Left lung (tissue), 10 donors: ENCODE data around the gene POU4F1. TPM values are rescaled to one million over a fixed set of nuclear protein-coding genes. Genes with fewer than 3 reads are reported as not detected.

Source experiments
- ATAC-seq: fragments of 200-7000 bp; cut with Tn5 transposase; one replicate; pipeline ENCODE4 v1.9.1; 2020; ENCODE audit warnings: moderate library complexity
- DNase-seq, 4 donors: peaks; one replicate each; pipeline ENCODE4 v3.0.0-alpha.2; 2013 to 2020
- H3K27ac ChIP-seq, 2 donors: fragments of 200-600 bp; sonication (generic) in 1 of 2; one replicate each; pipeline versions ENCODE4 v1.5.0 to v1.8.0; 2020 to 2021
- H3K27me3 ChIP-seq, 2 donors: fragments of 200-600 bp; sonication (generic) in 1 of 2; one replicate each; pipeline versions ENCODE4 v1.5.0 to v1.8.0; 2020 to 2021
- H3K36me3 ChIP-seq, 2 donors: fragments of 200-600 bp; sonication (generic) in 1 of 2; one replicate each; pipeline versions ENCODE4 v1.5.0 to v1.8.0; 2020 to 2021
- H3K4me1 ChIP-seq, 2 donors: fragments of 200-600 bp; one replicate each; pipeline ENCODE4 v1.8.0; 2021
- H3K4me3 ChIP-seq, 2 donors: fragments of 200-600 bp; sonication (generic) in 1 of 2; one replicate each; pipeline versions ENCODE4 v1.5.0 to v1.8.0; 2020 to 2021; ENCODE audit warnings: mild to moderate bottlenecking in 1 of 2
- H3K9me3 ChIP-seq, 2 donors: fragments of 200-600 bp; sonication (generic) in 1 of 2; one replicate each; pipeline versions ENCODE4 v1.5.0 to v1.8.0; 2020 to 2021
- intact Hi-C, 2 donors: fragments of 100-400 bp; cut with DNase I; formaldehyde crosslinking; loops; one replicate each; pipeline versions ENCODE4 v1.11.2 to v1.14.2; 2022
- polyA plus RNA-seq, 6 donors: library from polyadenylated mRNA; unstranded; fragments of 120-200 nt; gene quantifications; one replicate each; pipeline ENCODE4 v1.2.1, GENCODE V29; 2013; ENCODE audit not compliant: insufficient read length in 6 of 6
- total RNA-seq, 2 donors: library from RNA; stranded (reverse); fragmentation: NEBNext Ultra II Directional; extraction: Animal tissue kit (Norgen Biotek cat#: 25700); gene quantifications; one replicate each; pipeline ENCODE4 v1.2.1, GENCODE V29; 2021
- TF ChIP-seq, protein P1 (sequence below), 2 donors: fragments of 200-600 bp; sonication (generic) in 1 of 2; IDR thresholded peaks; one replicate each; pipeline versions ENCODE4 v1.5.0 to v1.8.0; 2021; ENCODE audit warnings: antibody characterized with exemption in 2 of 2
- donor health status: DM: no; HTN: yes; CAD: no.
- donor health status: DM: no; HTN: no; CAD: no.

Gene POU4F1
- total and polyA plus RNA-seq, 8 donors, result 0.15 TPM; not detected in 6

DNA sequence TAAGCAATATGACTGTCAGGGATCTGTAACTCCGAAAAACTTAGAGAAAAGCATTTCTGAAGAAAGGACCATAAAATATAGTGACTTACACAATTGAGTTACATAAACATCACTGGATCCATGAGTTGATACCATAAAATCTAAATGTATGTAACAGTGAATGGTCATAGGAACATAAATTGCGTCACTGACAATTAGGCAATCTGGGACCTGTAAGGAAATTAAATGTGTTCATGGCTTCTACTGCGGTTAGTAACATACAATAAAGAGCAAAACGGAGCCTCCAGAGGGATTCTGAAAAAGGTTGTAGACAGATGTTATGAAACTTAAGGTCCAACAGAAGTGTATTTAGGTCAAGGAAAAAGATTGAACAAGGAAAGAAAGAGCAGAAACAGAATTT, 27.1 kb downstream of the POU4F1 start:
- Histone ChIP-seq H3K27ac (no peak overlapping the region), H3K4me1 (no peaks in the 10 kb centered on the region), H3K27me3 (peaks cover 0 to 15% of the 10 kb centered on the region in 2 donors), H3K36me3 (no peaks in the 10 kb centered on the region), H3K9me3 (no peaks in the 10 kb centered on the region), H3K4me3 (no peak overlapping the region)
- TF ChIP-seq, protein P1, sequence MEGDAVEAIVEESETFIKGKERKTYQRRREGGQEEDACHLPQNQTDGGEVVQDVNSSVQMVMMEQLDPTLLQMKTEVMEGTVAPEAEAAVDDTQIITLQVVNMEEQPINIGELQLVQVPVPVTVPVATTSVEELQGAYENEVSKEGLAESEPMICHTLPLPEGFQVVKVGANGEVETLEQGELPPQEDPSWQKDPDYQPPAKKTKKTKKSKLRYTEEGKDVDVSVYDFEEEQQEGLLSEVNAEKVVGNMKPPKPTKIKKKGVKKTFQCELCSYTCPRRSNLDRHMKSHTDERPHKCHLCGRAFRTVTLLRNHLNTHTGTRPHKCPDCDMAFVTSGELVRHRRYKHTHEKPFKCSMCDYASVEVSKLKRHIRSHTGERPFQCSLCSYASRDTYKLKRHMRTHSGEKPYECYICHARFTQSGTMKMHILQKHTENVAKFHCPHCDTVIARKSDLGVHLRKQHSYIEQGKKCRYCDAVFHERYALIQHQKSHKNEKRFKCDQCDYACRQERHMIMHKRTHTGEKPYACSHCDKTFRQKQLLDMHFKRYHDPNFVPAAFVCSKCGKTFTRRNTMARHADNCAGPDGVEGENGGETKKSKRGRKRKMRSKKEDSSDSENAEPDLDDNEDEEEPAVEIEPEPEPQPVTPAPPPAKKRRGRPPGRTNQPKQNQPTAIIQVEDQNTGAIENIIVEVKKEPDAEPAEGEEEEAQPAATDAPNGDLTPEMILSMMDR (IDR thresholded peaks at IDR 0.05), result no peak
- ATAC-seq (no peak), DNase-seq (no peak)
- intact Hi-C loops, result no loop called here

DNA sequence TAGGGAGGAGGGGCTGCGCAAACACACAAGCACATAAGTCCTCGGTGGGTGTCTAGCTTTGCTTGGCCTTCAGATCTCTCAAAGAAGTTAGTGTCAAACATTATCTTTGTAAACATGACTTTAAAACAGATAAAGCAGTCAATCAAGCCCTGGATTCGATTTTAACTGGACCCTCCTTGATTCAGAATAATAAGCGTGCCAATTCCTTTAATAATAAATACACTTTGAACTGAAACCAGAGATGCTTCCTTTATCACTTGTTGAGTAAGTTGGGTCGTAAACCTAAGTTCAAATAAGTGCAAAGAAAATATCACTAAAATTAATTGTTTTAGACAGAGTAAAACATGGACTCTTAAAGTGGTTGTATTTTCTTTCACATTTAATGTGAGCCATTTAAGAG, 30.9 kb downstream of the POU4F1 start:
- no peak for DNase-seq
- TF ChIP-seq, protein P1 (IDR thresholded peaks at IDR 0.05), result no peak

DNA sequence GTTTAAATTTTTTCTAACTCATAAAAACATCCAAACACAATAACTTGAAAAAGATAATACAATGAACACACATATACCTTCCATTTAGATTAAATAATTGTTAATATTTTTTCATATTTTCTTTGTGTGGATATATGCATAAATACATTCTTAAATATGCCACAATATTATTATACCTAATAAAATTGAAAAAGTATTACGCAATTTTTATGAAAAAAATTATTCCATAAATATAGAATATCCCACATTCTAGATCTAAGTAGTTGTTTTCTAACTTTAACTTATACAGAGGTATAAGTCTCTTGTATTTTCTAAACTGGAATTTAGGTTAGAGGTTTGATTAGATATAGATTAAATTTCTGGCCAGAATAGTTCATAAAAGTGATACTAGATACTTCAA, 34.3 kb downstream of the POU4F1 start:
- no peaks in the 10 kb centered on the region for H3K9me3 ChIP-seq
- DNase-seq (no peak), ATAC-seq (no peak)
- H3K27ac ChIP-seq, result no peak overlapping the region
- H3K27me3 ChIP-seq, result peaks cover 4 to 7% of the 10 kb centered on the region in 2 donors
- H3K4me3 ChIP-seq, result no peak overlapping the region
- H3K4me1 ChIP-seq, result no peaks in the 10 kb centered on the region
- intact Hi-C loops, result no loop called here
- TF ChIP-seq, protein P1 (IDR thresholded peaks at IDR 0.05), result no peak
- H3K36me3 ChIP-seq, result no peaks in the 10 kb centered on the region

More for the DNA sequence above, 30.9 kb downstream of the POU4F1 start:
- H3K27ac ChIP-seq, result no peak overlapping the region
- no peak overlapping the region for H3K4me3 ChIP-seq
- no peaks in the 10 kb centered on the region for H3K4me1 ChIP-seq
- intact Hi-C loops, result no loop called here
- ATAC-seq, result no peak
- no peaks in the 10 kb centered on the region for H3K27me3 ChIP-seq
- no peaks in the 10 kb centered on the region for H3K9me3 ChIP-seq
- no peaks in the 10 kb centered on the region for H3K36me3 ChIP-seq

DNA sequence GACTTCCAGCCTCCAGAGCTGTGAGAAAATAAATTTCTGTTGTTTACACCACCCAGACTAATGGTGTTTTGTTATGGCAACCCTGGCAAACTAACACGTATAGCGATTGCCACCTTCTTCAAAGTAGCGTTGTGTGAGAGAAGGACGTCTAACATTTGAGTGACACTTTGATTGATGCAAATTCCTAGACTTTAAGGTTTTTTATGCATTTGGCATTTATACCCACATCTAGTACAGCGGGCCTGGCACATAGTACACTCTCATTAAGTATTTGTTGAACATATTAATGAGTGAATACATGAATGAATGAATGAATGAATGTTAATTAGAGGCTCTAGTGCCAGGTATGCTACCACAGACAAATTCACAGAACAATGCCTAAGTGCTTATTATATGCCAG, 36.7 kb downstream of the POU4F1 start:
- DNase-seq (no peak), ATAC-seq (no peak)
- Histone ChIP-seq H3K27me3 (peaks cover 4 to 16% of the 10 kb centered on the region in 2 donors), H3K4me1 (no peaks in the 10 kb centered on the region), H3K9me3 (no peaks in the 10 kb centered on the region), H3K36me3 (no peaks in the 10 kb centered on the region), H3K4me3 (no peak overlapping the region), H3K27ac (no peak overlapping the region)
- intact Hi-C loops, result no loop called here
- TF ChIP-seq, protein P1 (IDR thresholded peaks at IDR 0.05), result no peak

DNA sequence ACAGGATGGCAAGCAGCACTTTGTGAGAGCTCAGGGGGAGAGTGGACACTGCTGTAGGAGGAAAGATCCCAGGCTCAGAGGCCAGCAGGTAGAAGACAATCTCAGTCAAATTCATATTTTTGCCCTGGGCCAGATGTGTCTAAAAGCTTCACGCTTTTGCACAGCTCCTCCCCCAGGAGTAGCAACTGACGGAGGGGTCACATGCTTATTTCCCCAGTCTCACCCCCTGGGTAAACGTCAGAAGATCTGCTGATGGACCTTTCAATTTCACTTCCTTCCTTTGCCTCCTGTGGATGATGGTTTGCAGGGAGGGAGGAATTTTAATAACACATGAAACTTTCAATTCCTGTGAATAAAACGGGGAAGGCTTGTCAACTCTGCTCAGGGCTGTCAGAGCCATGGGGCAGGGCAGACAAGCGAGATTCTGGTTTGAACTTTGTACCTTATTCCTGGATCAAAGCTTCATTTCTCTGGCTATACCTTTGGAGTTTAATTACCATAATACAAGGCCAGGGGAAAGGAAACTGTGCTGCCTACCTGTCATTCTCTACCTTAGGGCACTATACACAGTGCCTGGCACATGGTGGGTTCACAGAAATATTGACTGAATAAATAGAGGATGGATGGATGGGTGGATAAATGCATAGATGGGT, 41.0 kb downstream of the POU4F1 start:
- DNase-seq (no peak), ATAC-seq (no peak)
- Histone ChIP-seq H3K36me3 (no peaks in the 10 kb centered on the region), H3K4me3 (no peak overlapping the region), H3K9me3 (no peaks in the 10 kb centered on the region), H3K4me1 (no peaks in the 10 kb centered on the region), H3K27ac (no peak overlapping the region), H3K27me3 (peaks cover 4 to 16% of the 10 kb centered on the region in 2 donors)
- intact Hi-C loops, result no loop called here
- TF ChIP-seq, protein P1 (IDR thresholded peaks at IDR 0.05), result no peak

Other genes with a start within 250 kb of the POU4F1 start
- gene OBI1, start 55.6 kb upstream of the POU4F1 start, total RNA-seq, result 1 to 10 TPM; 7.1 to 9.6 TPM
- 10 to 100 TPM; 18.2 to 22.7 (median 20.4) TPM for gene OBI1, start 55.6 kb upstream of the POU4F1 start, polyA plus RNA-seq